SK-N-MC (cell line): Measurements from ENCODE around the gene ZNF664.

ENCODE experiments used
- EZH2 ChIP-seq: fragments of 200-600 bp; sonication (generic); IDR thresholded peaks from one replicate; pipeline ENCODE4 v1.6.1; 2017; ENCODE audit warnings: antibody characterized with exemption
- FOXP2 ChIP-seq: optimal IDR thresholded peaks from 2 replicates; pipeline ENCODE3; 2011; ENCODE audit warnings: mild to moderate bottlenecking, moderate library complexity; ENCODE audit not compliant: insufficient read depth; ENCODE audit errors: extremely low read length, control extremely low read depth
- POLR2AphosphoS5 ChIP-seq: IDR thresholded peaks from 2 replicates; pipeline ENCODE4 v1.6.1; 2012; ENCODE audit warnings: mild to moderate bottlenecking, low read depth, low read length, borderline replicate concordance

GRCh38 chr12:124010687-124011086 lies 37.7 kb downstream of the ZNF664 start:
- TF ChIP-seq POLR2AphosphoS5 (no peak), EZH2 (no peak), FOXP2 (no peak)
